Measurements from ENCODE around the gene CPSF3. TPM values are rescaled to one million over a fixed set of nuclear protein-coding genes. Genes with fewer than 3 reads are reported as not detected.

CPSF3 gene
- total and polyA plus RNA-seq, 9 of the 15 experiments (the other 6 are each of a cell fraction or from before 2014, with no cell fraction given) = 54.2 to 151 (median 94.5) TPM

DNA sequence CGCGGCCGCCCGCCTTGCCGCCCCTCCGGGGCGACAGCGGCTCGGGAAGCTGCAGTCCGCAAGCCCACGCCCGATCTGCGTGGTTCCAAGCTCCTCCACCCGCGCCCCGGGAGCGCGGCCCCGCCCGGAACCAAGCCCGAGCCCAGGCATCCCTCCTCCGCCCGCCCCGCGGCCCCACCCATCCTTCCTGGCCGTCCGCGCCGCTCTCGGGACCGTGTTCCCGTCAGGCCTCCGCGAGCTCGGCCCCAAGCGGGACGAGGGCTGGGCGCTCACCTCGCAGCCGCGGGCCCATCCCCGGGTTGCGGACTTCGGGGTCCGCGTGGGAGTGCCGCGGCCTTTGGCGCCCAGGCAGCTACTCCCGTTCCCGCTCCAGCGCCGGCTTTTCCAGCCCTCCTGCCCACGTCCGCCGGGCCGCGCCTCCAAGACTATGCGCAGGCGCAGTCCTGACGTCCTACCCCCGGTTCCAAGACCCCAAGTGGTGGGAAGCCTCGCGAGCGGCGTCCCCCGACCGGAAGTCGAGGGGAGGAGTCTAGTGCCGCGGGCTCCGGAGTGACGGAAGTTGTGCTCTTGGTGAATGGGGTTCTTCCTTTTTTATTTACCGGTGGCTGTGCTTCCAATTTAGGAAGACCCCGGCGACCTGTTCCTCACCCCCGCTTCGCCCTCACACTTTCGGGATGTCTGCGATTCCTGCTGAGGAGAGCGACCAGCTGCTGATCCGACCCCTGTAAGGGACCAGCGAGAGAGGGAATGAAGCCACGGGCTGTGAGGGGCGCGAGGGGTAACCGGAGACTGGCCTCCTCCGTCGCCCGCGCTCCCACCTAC lies at the start of gene CPSF3, which contains the start of gene ITGB1BP1 (continued):
- TF ChIP-seq, protein P1, sequence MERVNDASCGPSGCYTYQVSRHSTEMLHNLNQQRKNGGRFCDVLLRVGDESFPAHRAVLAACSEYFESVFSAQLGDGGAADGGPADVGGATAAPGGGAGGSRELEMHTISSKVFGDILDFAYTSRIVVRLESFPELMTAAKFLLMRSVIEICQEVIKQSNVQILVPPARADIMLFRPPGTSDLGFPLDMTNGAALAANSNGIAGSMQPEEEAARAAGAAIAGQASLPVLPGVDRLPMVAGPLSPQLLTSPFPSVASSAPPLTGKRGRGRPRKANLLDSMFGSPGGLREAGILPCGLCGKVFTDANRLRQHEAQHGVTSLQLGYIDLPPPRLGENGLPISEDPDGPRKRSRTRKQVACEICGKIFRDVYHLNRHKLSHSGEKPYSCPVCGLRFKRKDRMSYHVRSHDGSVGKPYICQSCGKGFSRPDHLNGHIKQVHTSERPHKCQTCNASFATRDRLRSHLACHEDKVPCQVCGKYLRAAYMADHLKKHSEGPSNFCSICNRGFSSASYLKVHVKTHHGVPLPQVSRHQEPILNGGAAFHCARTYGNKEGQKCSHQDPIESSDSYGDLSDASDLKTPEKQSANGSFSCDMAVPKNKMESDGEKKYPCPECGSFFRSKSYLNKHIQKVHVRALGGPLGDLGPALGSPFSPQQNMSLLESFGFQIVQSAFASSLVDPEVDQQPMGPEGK (CRISPR knock-in tag; IDR thresholded peaks at IDR 0.05; ENCODE audit: borderline replicate concordance) = no peak
- no peak for TF ChIP-seq DACH1 (IDR thresholded peaks at IDR 0.05; ENCODE audit: partially characterized antibody)
- TF ChIP-seq ZNF507 (tag; conservative IDR thresholded peaks at IDR 0.05) = no peak
- peak; percentile 83 for TF ChIP-seq POLR2G (IDR thresholded peaks at IDR 0.05; ENCODE audit: low read depth, low read length)
- peak; percentile 87; the same call in 1 of the 2 replicates for TF ChIP-seq HMGXB4 (CRISPR knock-in tag; IDR thresholded peaks at IDR 0.05)
- TF ChIP-seq ETV1 (tag; conservative IDR thresholded peaks at IDR 0.05; ENCODE audit: low read depth) = peak; percentile 38; the same call in 1 of the 2 replicates
- TF ChIP-seq PHF8 (IDR thresholded peaks at IDR 0.05; ENCODE audit: borderline replicate concordance, low read length) = peak; percentile 85
- no peak for TF ChIP-seq ZBTB8A (IDR thresholded peaks at IDR 0.05; ENCODE audit: partially characterized antibody)
- no peak for TF ChIP-seq ZNF551 (CRISPR knock-in tag; IDR thresholded peaks at IDR 0.05)
- no peak for TF ChIP-seq CREBBP (IDR thresholded peaks at IDR 0.05; ENCODE audit: low read depth, low read length)
- peak; percentile 96 for TF ChIP-seq KAT7 (CRISPR knock-in tag; IDR thresholded peaks at IDR 0.05; ENCODE audit: borderline replicate concordance)
- TF ChIP-seq FOXJ3 (CRISPR knock-in tag; IDR thresholded peaks at IDR 0.05) = no peak
- TF ChIP-seq TAF1 (IDR thresholded peaks at IDR 0.05; ENCODE audit: control insufficient read depth, extremely low read depth, insufficient read depth, low read length, severe bottlenecking) = peak; percentile 80
- TF ChIP-seq SLC30A9 (CRISPR knock-in tag; IDR thresholded peaks at IDR 0.05) = no peak
- TF ChIP-seq, protein P2, sequence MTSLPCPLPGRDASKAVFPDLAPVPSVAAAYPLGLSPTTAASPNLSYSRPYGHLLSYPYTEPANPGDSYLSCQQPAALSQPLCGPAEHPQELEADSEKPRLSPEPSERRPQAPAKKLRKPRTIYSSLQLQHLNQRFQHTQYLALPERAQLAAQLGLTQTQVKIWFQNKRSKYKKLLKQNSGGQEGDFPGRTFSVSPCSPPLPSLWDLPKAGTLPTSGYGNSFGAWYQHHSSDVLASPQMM (CRISPR knock-in tag; IDR thresholded peaks at IDR 0.05) = no peak
- no peak for TF ChIP-seq NCOA4 (IDR thresholded peaks at IDR 0.05; ENCODE audit: partially characterized antibody)
- no peak for TF ChIP-seq RFX5 (IDR thresholded peaks at IDR 0.05; ENCODE audit: low read depth, low read length)
- TF ChIP-seq ZNF77 (CRISPR knock-in tag; IDR thresholded peaks at IDR 0.05) = no peak
- TF ChIP-seq, protein P3, sequence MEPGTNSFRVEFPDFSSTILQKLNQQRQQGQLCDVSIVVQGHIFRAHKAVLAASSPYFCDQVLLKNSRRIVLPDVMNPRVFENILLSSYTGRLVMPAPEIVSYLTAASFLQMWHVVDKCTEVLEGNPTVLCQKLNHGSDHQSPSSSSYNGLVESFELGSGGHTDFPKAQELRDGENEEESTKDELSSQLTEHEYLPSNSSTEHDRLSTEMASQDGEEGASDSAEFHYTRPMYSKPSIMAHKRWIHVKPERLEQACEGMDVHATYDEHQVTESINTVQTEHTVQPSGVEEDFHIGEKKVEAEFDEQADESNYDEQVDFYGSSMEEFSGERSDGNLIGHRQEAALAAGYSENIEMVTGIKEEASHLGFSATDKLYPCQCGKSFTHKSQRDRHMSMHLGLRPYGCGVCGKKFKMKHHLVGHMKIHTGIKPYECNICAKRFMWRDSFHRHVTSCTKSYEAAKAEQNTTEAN (CRISPR knock-in tag; IDR thresholded peaks at IDR 0.05) = 0 out of 2 replicates have a peak, but pooled peaks have one; percentile 52
- no peak for TF ChIP-seq ZNF274 (IDR thresholded peaks at IDR 0.05; ENCODE audit: borderline replicate concordance, low read depth, low read length)
- no peak for TF ChIP-seq SNAPC5 (CRISPR knock-in tag; IDR thresholded peaks at IDR 0.05)
- TF ChIP-seq C11orf30 (IDR thresholded peaks at IDR 0.05; ENCODE audit: low read depth) = peak; percentile 75
